Stimulated activated CD4-positive, alpha-beta T cell treated with anti-CD3 and anti-CD28 coated beads, TNF-alpha, amount 100 ng/mL, for 4 hours (primary cell): ENCODE results near the gene CA10.

Experiments
- DNase-seq, 3 experiments: peaks; one replicate each; pipeline ENCODE4 v3.0.0-alpha.2; 2020; ENCODE audit warnings: low read depth in 3 of 3

CA10 gene

GRCh38 chr17:51819341-51820219 lies 338.9 kb downstream of the CA10 start:
- DNase-seq: no peak

GRCh38 chr17:51818777-51819176 lies 339.7 kb downstream of the CA10 start:
- DNase-seq: no peak

DNA sequence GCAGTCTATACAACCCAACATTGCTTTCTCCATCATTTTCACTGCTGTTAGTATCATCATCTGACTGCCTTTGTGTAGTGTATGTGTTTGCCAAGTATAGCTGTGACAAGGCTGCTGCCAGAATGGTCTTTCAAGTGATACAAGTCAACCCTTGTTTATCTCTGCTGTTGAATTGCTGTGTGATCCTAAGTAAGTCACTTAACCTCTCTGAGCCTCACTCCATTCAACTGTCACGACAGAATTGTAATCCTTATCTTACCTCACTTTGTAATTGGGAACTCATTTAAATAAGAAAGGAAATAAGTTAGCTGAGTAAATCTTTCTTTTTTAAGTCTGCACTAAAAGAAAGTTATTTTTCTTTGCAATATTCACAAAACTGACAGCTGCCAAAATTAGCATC lies 340.6 kb downstream of the CA10 start:
- DNase-seq: no peak

DNA sequence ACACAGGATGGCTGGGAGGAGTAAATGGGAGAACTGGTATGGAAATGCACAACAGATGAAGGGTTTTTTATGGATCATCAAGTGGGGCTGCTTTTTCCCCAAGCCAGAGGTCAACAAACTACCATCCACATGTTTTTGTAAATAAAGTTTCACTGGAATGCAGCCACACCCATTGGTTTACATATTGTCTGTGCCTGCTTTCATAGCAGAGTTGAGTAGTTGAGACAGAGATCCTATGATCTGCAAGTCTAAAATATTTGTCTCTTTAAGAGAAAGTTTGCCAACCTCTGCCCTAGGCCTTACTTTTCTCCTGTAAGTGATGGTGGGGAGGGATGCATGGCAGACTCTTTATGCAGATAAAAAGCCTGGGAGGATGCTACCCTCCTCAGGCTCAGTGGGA lies 341.4 kb downstream of the CA10 start:
- DNase-seq: no peak

GRCh38 chr17:51815097-51815496 lies 343.4 kb downstream of the CA10 start:
- no peak for DNase-seq

GRCh38 chr17:51814521-51814920 lies 344.0 kb downstream of the CA10 start:
- DNase-seq: no peak

DNA sequence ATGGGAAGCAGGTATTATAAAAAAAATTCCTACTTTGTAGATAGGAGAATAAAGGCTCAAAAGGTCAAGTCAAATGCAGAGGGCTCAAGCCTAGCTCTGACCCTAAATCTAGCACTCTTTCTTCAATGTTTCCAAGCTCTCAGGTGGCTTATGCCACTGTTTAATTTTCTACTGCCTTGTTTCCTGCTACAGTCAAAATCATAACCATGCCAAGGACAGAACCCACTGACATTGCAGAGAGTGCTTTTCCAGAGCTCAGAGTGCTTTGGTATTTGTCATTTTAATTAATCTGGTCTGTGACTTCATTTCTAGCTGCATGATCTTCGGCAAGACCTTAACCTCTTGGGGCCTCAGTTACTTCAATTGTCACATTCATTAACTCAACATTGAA lies 344.7 kb downstream of the CA10 start:
- no peak for DNase-seq

DNA sequence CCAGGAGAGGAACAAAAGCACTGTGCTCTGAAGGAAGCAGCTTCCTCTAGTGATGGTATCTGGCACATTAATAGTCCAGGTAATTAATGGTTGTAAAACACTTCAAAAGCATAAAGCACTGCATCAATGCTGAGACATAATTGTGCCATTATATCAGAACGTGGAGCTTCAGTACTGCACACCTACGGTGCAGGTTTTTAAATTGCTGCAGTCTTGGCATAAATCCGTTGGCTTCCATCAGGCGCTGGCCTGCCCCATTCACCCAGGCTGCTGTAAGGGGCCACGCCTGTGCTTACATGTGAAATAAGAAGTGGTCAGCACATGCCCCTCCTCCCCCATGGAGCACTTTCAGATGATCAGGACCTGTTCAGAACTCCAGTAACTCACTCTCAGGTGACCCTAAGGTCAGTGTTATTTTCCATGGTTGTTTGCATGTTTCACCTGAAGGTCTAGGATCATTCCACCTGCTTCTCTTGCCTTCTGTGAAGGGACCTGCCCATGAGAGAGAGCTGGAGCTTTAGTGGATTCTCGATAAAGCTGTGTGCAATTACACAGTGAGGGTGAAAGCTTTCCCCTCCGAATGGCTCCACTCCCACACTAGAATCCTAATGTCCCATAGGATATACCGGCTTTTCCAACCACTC lies 345.3 kb downstream of the CA10 start:
- no peak for DNase-seq

GRCh38 chr17:51807460-51807859 lies 351.1 kb downstream of the CA10 start:
- DNase-seq: no peak

- DNase-seq: no peak
These were observed 352.7 kb downstream of the CA10 start for GRCh38 chr17:51805765-51806164.

DNA sequence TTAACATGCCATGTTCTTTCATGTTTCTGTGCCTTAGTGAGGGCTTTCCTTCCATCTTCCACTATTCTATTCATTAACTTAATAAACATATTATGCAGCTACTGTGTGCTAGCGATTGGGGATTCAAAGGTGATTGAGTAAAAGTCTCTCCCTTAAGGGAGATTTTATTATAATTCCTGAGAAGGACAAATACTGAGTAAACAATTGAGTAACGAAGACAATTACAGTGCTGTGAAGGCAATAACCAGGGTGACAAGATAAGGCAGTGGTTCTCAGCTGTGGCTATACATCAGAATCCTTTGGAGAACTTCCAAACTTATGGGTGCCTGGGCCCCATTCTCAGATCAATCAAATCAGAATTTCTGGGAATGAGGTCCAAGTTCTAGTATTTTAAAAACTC lies 353.3 kb downstream of the CA10 start:
- no peak for DNase-seq

DNA sequence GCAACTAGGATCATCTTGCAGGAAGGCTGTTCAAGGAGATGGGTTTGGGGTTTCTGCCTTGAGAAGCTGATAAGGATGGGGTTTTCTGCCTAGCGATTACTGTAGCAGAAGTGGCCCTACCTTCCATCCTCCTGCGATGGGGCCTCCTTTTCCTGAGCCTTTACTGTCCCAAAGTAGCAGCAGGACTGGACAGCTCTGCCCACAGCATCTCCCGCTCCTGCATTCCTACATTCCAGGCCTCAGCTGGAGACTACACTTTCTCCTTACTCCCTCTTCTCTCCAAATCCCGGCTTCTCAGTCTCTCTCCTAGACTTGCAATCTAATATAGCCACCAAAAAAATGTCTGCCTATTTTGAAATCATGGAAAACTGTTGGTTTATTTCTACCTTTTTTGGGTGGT lies 355.4 kb downstream of the CA10 start:
- no peak for DNase-seq

DNA sequence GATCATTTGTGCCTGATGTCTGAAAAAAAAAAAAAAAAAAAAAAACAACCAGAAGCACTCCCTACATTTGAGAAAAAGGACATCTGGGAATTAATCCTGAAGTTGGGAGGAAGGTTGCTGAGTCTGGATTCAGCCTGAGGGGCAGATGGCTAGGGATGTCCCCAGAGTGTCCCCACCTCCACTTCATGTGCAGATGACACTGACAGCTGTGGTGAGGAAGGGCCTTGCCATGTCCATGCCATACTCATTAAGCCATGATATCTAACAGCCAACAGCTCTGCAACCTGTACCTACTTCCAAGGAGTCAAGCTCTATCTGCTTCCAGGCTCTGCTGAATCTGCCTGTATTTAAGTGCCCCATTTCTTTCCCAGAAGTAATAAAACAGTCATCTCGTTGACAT lies 356.0 kb downstream of the CA10 start:
- no peak for DNase-seq

DNA sequence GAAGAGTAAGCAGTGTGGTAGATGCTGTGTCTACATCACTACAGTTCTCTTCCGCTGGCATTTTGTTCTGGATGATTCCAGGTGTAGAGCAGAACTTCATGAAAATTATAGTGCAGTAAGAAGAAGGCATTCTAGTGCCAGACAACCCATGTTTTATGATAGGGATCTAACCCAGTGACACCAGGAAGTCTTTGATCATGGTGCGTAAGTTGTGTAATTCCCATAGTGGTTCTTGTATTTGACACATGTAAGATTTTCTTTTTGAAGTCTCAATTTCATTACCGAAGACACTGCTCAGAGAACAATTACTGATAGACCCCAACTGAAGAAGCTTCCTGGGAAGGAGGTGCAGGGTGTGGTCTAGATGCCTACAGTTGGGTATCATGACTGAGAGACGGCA lies 356.9 kb downstream of the CA10 start:
- no peak for DNase-seq

DNA sequence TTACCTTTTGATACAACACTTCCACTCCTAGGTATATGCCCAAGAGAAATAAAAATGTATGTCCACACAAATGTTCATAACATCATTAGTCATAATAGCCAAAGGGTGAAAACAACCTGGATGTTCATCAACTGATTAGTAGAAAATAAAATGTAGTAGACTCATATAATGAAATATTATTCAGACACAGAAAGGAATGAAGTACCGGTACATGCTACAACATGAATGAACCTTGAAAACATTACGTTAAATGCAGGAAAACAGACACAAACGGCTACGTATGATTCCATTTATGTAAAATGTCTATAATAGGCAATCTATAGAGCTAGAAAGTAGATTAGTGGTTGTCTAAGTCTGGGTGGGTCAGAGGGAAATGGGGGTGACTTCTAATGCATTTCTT lies 358.5 kb downstream of the CA10 start:
- DNase-seq: no peak

- DNase-seq: no peak
These were observed 359.3 kb downstream of the CA10 start for GRCh38 chr17:51799240-51799639.

- no peak for DNase-seq
These were observed 361.4 kb downstream of the CA10 start for GRCh38 chr17:51797150-51797549.

GRCh38 chr17:51796026-51796425 lies 362.5 kb downstream of the CA10 start:
- no peak for DNase-seq

GRCh38 chr17:51795401-51795800 lies 363.1 kb downstream of the CA10 start:
- no peak for DNase-seq

GRCh38 chr17:51794466-51794865 lies 364.0 kb downstream of the CA10 start:
- no peak for DNase-seq

- no peak for DNase-seq
These were observed 364.8 kb downstream of the CA10 start for GRCh38 chr17:51793686-51794085.

DNA sequence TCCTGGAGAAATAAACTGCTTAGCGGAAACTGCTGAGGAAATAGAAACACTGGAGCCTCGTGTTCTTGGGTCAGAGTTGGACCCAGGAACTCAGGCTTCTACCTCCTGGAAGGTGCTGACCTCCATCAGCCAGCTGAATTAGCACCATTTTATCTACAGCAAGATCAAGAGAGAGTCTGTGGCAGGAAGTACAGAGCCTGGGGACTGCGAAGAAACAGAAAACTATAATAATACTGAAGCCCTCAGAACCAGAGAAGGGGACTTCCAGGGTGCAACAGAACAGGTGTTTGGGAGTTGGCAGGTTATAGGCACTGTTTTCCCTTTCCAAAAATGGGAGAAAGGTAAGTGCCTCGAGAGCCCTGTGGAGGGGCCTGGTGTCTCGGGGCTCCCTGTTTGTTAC lies 379.7 kb downstream of the CA10 start:
- DNase-seq: no peak

DNA sequence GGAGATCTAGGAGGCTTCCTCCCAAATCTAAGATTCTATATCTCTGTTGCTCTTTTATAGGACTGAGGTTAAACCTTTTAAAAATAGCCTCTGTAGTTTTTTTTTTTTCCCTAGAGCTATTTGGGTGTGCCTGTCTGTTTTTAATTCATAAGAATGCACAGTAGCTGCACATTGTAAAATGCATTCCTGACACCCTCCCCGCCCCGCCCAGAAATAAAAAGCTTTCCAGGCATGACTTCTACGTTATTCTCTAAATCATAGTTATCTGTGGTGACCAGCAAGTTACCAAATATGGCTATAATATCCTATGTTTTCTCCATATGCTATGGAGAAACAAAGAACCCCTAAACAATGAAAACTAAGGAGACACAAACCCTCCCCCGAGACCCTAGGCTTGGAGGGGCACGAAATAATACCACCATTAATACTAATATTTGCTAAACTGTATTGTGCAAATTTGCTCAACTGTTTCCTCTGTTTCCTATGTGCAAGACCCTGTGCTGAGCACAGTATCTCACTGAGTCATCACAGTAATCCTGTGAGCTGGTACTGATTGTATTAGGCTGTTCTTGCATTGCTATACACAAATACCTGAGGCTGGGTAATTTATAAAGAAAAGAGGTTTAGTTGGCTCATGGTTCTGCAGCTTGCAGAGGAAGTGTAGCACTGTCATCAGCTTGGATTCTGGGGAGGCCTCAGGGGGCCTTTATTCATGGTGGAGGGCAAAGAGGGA lies 388.3 kb downstream of the CA10 start:
- DNase-seq: no peak
